DOHH2 (cell line): Measurements from ENCODE around the gene GMDS.
A peak's percentile ranks its signal among the peaks of the same experiment; 100 is the strongest.

Source experiments
- H3F3A ChIP-seq: fragments of 200-600 bp; sonication (generic), shearing (Covaris generic); 2 replicates; pipeline ENCODE4 v1.6.0; 2016; ENCODE audit warnings: antibody characterized with exemption, mild to moderate bottlenecking; ENCODE audit not compliant: control insufficient read depth, insufficient read depth
- H3K27ac ChIP-seq: fragments of 200-600 bp; sonication (generic); 2 replicates; pipeline ENCODE4 v1.5.1; 2014; ENCODE audit warnings: low read depth, mild to moderate bottlenecking, low read length, moderate library complexity
- H3K27me3 ChIP-seq: fragments of 200-600 bp; sonication (generic); 2 replicates; pipeline ENCODE4 v1.6.1; 2014; ENCODE audit warnings: mild to moderate bottlenecking, low read length, mixed read lengths; ENCODE audit not compliant: control insufficient read depth
- H3K36me3 ChIP-seq: fragments of 200-600 bp; sonication (generic); 2 replicates; pipeline ENCODE4 v1.6.1; 2014; ENCODE audit warnings: mild to moderate bottlenecking, low read length, moderate library complexity, mixed read lengths; ENCODE audit not compliant: control insufficient read depth
- H3K4me1 ChIP-seq: fragments of 200-600 bp; sonication (generic); 2 replicates; pipeline ENCODE4 v1.6.1; 2014; ENCODE audit warnings: mild to moderate bottlenecking, low read length, mixed read lengths; ENCODE audit not compliant: control insufficient read depth
- H3K4me2 ChIP-seq: fragments of 200-600 bp; sonication (generic); 2 replicates; pipeline ENCODE4 v1.6.0; 2014; ENCODE audit warnings: mild to moderate bottlenecking, low read length, moderate library complexity
- H3K4me3 ChIP-seq: fragments of 200-600 bp; sonication (generic); 2 replicates; pipeline ENCODE4 v1.5.1; 2014; ENCODE audit warnings: mild to moderate bottlenecking, low read length, mixed read lengths
- H3K79me2 ChIP-seq: fragments of 200-600 bp; sonication (generic); 2 replicates; pipeline ENCODE4 v1.6.1; 2014; ENCODE audit warnings: mild to moderate bottlenecking, low read length, mixed read lengths; ENCODE audit not compliant: control insufficient read depth
- H3K9me2 ChIP-seq: fragments of 200-600 bp; sonication (generic); replicated peaks from 2 replicates; pipeline ENCODE4 v1.6.1; 2014; ENCODE audit warnings: mild to moderate bottlenecking, low read length, mixed read lengths; ENCODE audit not compliant: control insufficient read depth
- H3K9me3 ChIP-seq: fragments of 200-600 bp; sonication (generic); 2 replicates; pipeline ENCODE4 v1.6.1; 2014; ENCODE audit warnings: antibody characterized with exemption, low read length, mixed read lengths; ENCODE audit not compliant: control insufficient read depth, insufficient read depth
- H4K20me1 ChIP-seq: fragments of 200-600 bp; sonication (generic); 2 replicates; pipeline ENCODE4 v1.6.0; 2014; ENCODE audit warnings: low read depth, mild to moderate bottlenecking, antibody characterized with exemption, low read length, moderate library complexity; ENCODE audit not compliant: control insufficient read depth, insufficient read depth
- EZH2phosphoT487 ChIP-seq: fragments of 200-600 bp; sonication (generic); IDR thresholded peaks from 2 replicates; pipeline ENCODE4 v1.6.1; 2017; ENCODE audit warnings: borderline replicate concordance, mild to moderate bottlenecking, antibody characterized with exemption, low read length, moderate library complexity, mixed read lengths
- TF ChIP-seq, protein P1 (sequence below): fragments of 200-600 bp; sonication (generic); IDR thresholded peaks from one replicate; pipeline ENCODE4 v1.5.1; 2014; ENCODE audit warnings: antibody characterized with exemption, mild to moderate bottlenecking, low read depth, low read length; ENCODE audit not compliant: poor library complexity, severe bottlenecking

Gene GMDS

DNA sequence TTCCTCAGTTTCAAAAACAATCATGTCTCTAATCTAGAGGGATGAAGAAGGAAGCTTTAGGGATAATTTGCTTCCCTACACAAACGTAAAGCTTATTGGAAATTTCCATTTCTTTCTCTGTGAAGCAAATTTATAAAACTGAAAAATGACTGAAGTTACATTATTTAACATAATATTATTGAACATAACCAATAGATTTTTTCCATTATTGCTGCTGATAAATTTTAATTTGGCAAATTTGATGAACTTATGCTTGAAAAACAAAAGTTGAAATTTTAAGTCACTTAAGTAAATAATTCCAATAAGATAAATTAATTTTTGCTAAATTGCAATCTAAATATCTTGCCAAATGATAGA lies 140.9 kb downstream of the GMDS start:
- TF ChIP-seq EZH2phosphoT487, result no peak
- TF ChIP-seq, protein P1, sequence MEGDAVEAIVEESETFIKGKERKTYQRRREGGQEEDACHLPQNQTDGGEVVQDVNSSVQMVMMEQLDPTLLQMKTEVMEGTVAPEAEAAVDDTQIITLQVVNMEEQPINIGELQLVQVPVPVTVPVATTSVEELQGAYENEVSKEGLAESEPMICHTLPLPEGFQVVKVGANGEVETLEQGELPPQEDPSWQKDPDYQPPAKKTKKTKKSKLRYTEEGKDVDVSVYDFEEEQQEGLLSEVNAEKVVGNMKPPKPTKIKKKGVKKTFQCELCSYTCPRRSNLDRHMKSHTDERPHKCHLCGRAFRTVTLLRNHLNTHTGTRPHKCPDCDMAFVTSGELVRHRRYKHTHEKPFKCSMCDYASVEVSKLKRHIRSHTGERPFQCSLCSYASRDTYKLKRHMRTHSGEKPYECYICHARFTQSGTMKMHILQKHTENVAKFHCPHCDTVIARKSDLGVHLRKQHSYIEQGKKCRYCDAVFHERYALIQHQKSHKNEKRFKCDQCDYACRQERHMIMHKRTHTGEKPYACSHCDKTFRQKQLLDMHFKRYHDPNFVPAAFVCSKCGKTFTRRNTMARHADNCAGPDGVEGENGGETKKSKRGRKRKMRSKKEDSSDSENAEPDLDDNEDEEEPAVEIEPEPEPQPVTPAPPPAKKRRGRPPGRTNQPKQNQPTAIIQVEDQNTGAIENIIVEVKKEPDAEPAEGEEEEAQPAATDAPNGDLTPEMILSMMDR, result no peak
- Histone ChIP-seq H3K9me2 (no peaks in the 10 kb centered on the region), H3K4me2 (no peak overlapping the region), H3F3A (0 out of 2 replicates have a peak, but pooled peaks cover 2% of the 10 kb centered on the region), H3K4me3 (no peak overlapping the region), H3K4me1 (no peaks in the 10 kb centered on the region), H3K9me3 (no peaks in the 10 kb centered on the region), H3K27me3 (no peaks in the 10 kb centered on the region), H4K20me1 (no peaks in the 10 kb centered on the region), H3K27ac (no peak overlapping the region), H3K79me2 (no peaks in the 10 kb centered on the region), H3K36me3 (no peaks in the 10 kb centered on the region)

DNA sequence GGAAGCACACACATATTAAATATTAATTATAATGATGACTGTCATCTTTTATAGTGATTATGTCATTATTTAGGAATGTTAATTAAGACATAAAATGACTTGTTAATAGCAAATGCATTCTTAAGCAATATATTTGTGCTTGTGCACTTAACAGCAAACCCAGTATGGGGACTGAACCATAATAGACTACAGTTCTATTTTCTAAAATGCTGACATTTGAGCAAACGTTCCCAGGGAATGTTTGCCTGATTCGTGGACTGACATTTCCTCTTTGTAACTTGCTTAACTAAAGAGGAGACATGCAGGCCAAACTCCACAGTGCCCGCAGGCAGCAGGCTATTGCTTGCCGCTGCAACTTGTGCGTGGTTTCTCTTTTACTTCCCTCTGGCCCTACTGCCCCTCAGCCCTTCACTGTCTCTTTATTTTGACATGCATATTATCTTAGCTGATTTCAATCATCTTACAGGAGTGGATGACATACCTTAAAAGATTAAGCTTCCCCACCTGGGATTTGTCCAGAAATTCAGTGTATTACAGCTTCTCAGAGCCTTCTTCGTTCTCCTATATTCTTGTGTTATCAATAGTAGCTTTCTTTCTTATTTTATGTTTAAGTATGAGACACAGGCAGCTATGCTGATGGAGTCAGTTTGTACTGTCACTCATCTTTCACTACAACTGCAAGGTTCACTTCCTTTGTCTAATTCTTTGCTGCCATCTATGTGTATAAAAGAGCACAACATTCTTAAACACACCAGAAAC lies 141.5 kb downstream of the GMDS start:
- Histone ChIP-seq H3K9me2 (no peaks in the 10 kb centered on the region), H3K4me3 (no peak overlapping the region), H3K36me3 (no peaks in the 10 kb centered on the region), H3K27ac (no peak overlapping the region), H3K27me3 (no peaks in the 10 kb centered on the region), H3K4me2 (no peak overlapping the region), H3F3A (0 out of 2 replicates have a peak, but pooled peaks cover 2% of the 10 kb centered on the region), H3K9me3 (no peaks in the 10 kb centered on the region), H4K20me1 (no peaks in the 10 kb centered on the region), H3K79me2 (no peaks in the 10 kb centered on the region), H3K4me1 (no peaks in the 10 kb centered on the region)
- TF ChIP-seq, protein P1, result peak; percentile 60
- no peak for TF ChIP-seq EZH2phosphoT487

GRCh38 chr6:2102966-2103365 lies 142.4 kb downstream of the GMDS start:
- Histone ChIP-seq H3K4me1 (no peaks in the 10 kb centered on the region), H3K79me2 (no peaks in the 10 kb centered on the region), H3K9me2 (no peaks in the 10 kb centered on the region), H3K36me3 (no peaks in the 10 kb centered on the region), H3K4me3 (no peak overlapping the region), H4K20me1 (no peaks in the 10 kb centered on the region), H3F3A (0 out of 2 replicates have a peak, but pooled peaks cover 2% of the 10 kb centered on the region), H3K4me2 (no peak overlapping the region), H3K27ac (no peak overlapping the region), H3K27me3 (no peaks in the 10 kb centered on the region), H3K9me3 (no peaks in the 10 kb centered on the region)
- no peak for TF ChIP-seq EZH2phosphoT487
- TF ChIP-seq, protein P1, result no peak
